ENCODE measurements around the gene CACNG4. TPM values are rescaled to one million over a fixed set of nuclear protein-coding genes. Genes with fewer than 3 reads are reported as not detected.

The CACNG4 gene
- total RNA-seq, 2 experiments from 2014 or later = not detected

- Histone ChIP-seq H3K27ac (ENCODE audit: low read depth in 1 of 2, low read length in 2 of 2) (no peak overlapping the region), H3K9me3 (ENCODE audit: control insufficient read depth in 1 of 2, insufficient read depth in 1 of 2, low read length in 2 of 2) (peaks cover 0 to 4% of the 10 kb centered on the region in 2 experiments), H3K4me1 (ENCODE audit: insufficient read depth, low read length) (no peaks in the 10 kb centered on the region), H3K27me3 (ENCODE audit: control insufficient read depth in 1 of 2, insufficient read depth in 2 of 2, low read length in 2 of 2) (peaks cover 2 to 24% of the 10 kb centered on the region in 2 experiments), H3K36me3 (ENCODE audit: insufficient read depth, low read length) (no peaks in the 10 kb centered on the region), H3K4me3 (ENCODE audit: low read length) (no peak overlapping the region)
- ATAC-seq (ENCODE audit: poor library complexity) (no peak), DNase-seq (no peak)
- no peak overlapping the region for H3K27ac Mint-ChIP-seq
- TF ChIP-seq CTCF (IDR thresholded peaks at IDR 0.05) = no peak
- CTCF ChIA-PET = no interaction called here
- POLR2A ChIA-PET = no interaction called here
- intact Hi-C loops (cut with DNase I, micrococcal nuclease) = no loop called here
- H3K27me3 Mint-ChIP-seq = peaks cover 63% of the 10 kb centered on the region
- H3K4me1 Mint-ChIP-seq (ENCODE audit: low read depth) = no peaks in the 10 kb centered on the region
- H3K36me3 Mint-ChIP-seq (ENCODE audit: low read depth) = no peaks in the 10 kb centered on the region
- no peak overlapping the region for H3K4me3 Mint-ChIP-seq
- no peaks in the 10 kb centered on the region for H3K9me3 Mint-ChIP-seq
These were observed 21.1 kb downstream of the CACNG4 start for GRCh38 chr17:66985338-66986237.

- DNase-seq (no peak), ATAC-seq (ENCODE audit: poor library complexity) (no peak)
- TF ChIP-seq CTCF (IDR thresholded peaks at IDR 0.05) = no peak
- H3K4me1 ChIP-seq (ENCODE audit: insufficient read depth, low read length) = no peaks in the 10 kb centered on the region
- intact Hi-C loops (cut with DNase I, micrococcal nuclease) = no loop called here
- POLR2A ChIA-PET = no interaction called here
- peaks cover 0 to 4% of the 10 kb centered on the region in 2 experiments for H3K9me3 ChIP-seq (ENCODE audit: control insufficient read depth in 1 of 2, insufficient read depth in 1 of 2, low read length in 2 of 2)
- no peaks in the 10 kb centered on the region for H3K36me3 ChIP-seq (ENCODE audit: insufficient read depth, low read length)
- Mint-ChIP-seq H3K9me3 (no peaks in the 10 kb centered on the region), H3K27ac (no peak overlapping the region), H3K4me1 (ENCODE audit: low read depth) (no peaks in the 10 kb centered on the region), H3K4me3 (no peak overlapping the region), H3K36me3 (ENCODE audit: low read depth) (no peaks in the 10 kb centered on the region), H3K27me3 (peaks cover 63% of the 10 kb centered on the region)
- no peak overlapping the region for H3K27ac ChIP-seq (ENCODE audit: low read depth in 1 of 2, low read length in 2 of 2)
- peaks cover 4 to 30% of the 10 kb centered on the region in 2 experiments for H3K27me3 ChIP-seq (ENCODE audit: control insufficient read depth in 1 of 2, insufficient read depth in 2 of 2, low read length in 2 of 2)
- CTCF ChIA-PET = no interaction called here
- H3K4me3 ChIP-seq (ENCODE audit: low read length) = no peak overlapping the region
These were observed 22.2 kb downstream of the CACNG4 start for GRCh38 chr17:66986659-66987058.

- Mint-ChIP-seq H3K9me3 (no peaks in the 10 kb centered on the region), H3K4me3 (no peak overlapping the region), H3K36me3 (ENCODE audit: low read depth) (no peaks in the 10 kb centered on the region), H3K4me1 (ENCODE audit: low read depth) (no peaks in the 10 kb centered on the region), H3K27me3 (peaks cover 67% of the 10 kb centered on the region), H3K27ac (no peak overlapping the region)
- ChIA-PET CTCF (no interaction called here), POLR2A (no interaction called here)
- Histone ChIP-seq H3K36me3 (ENCODE audit: insufficient read depth, low read length) (no peaks in the 10 kb centered on the region), H3K9me3 (ENCODE audit: control insufficient read depth in 1 of 2, insufficient read depth in 1 of 2, low read length in 2 of 2) (peaks cover 0 to 4% of the 10 kb centered on the region in 2 experiments), H3K27ac (ENCODE audit: low read depth in 1 of 2, low read length in 2 of 2) (no peak overlapping the region), H3K27me3 (ENCODE audit: control insufficient read depth in 1 of 2, insufficient read depth in 2 of 2, low read length in 2 of 2) (peaks cover 4 to 30% of the 10 kb centered on the region in 2 experiments), H3K4me1 (ENCODE audit: insufficient read depth, low read length) (no peaks in the 10 kb centered on the region), H3K4me3 (ENCODE audit: low read length) (no peak overlapping the region)
- intact Hi-C loops (cut with DNase I, micrococcal nuclease) = no loop called here
- DNase-seq (no peak), ATAC-seq (ENCODE audit: poor library complexity) (no peak)
- TF ChIP-seq CTCF (IDR thresholded peaks at IDR 0.05) = no peak
These were observed 22.6 kb downstream of the CACNG4 start for GRCh38 chr17:66987059-66987616.
